H1 (cell line): ENCODE data around the gene TGFBI.

Experiments used
- EZH2 ChIP-seq: fragments of 200-600 bp; sonication (generic); IDR thresholded peaks from 2 replicates; pipeline ENCODE4 v1.7.1; 2012; ENCODE audit warnings: low read depth, mild to moderate bottlenecking, moderate library complexity, low read length, inconsistent platforms; ENCODE audit not compliant: severe bottlenecking
- JUND ChIP-seq: IDR thresholded peaks from 2 replicates; pipeline ENCODE4 v1.6.1; 2011; ENCODE audit warnings: mild to moderate bottlenecking, improper control_type of control experiment, low read length
- TCF12 ChIP-seq: IDR thresholded peaks from 2 replicates; pipeline ENCODE4 v1.6.1; 2011; ENCODE audit warnings: low read depth, mild to moderate bottlenecking, low read length
- TF ChIP-seq, protein P1 (sequence below), 3 experiments: IDR thresholded peaks; 1 replicate in 2 of 3; 2 replicates in 1 of 3; pipeline versions ENCODE4 v1.5.1 to v1.6.1; 2011; ENCODE audit warnings: low read length in 3 of 3, mild to moderate bottlenecking in 3 of 3, inconsistent platforms in 2 of 3, low read depth in 1 of 3, moderate library complexity in 1 of 3; ENCODE audit not compliant: insufficient read depth in 1 of 3; ENCODE audit errors: control extremely low read depth in 1 of 3

DNA sequence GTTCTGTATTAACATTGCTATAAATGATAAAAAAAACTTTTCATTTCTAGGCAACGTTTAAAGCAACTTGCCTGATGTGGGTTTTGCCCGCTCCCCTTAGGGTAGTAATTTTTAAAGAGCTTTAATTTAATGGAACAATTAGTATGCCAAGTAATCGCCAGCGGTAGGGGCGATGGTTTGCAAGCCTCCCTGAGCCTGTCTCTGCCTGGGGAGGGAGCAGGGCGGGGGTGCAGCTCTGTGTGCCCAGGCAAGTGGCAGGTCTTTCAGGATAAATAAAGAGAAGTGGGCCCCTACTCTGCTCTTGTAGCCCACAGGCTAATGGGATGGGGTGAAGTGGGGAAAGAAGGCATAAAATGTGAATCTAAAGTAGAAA, 13.8 kb upstream of the TGFBI start:
- no peak for TF ChIP-seq EZH2
- TF ChIP-seq, protein P1, sequence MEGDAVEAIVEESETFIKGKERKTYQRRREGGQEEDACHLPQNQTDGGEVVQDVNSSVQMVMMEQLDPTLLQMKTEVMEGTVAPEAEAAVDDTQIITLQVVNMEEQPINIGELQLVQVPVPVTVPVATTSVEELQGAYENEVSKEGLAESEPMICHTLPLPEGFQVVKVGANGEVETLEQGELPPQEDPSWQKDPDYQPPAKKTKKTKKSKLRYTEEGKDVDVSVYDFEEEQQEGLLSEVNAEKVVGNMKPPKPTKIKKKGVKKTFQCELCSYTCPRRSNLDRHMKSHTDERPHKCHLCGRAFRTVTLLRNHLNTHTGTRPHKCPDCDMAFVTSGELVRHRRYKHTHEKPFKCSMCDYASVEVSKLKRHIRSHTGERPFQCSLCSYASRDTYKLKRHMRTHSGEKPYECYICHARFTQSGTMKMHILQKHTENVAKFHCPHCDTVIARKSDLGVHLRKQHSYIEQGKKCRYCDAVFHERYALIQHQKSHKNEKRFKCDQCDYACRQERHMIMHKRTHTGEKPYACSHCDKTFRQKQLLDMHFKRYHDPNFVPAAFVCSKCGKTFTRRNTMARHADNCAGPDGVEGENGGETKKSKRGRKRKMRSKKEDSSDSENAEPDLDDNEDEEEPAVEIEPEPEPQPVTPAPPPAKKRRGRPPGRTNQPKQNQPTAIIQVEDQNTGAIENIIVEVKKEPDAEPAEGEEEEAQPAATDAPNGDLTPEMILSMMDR (IDR thresholded peaks at IDR 0.05; ENCODE audit: control extremely low read depth in 1 of 3, insufficient read depth in 1 of 3, low read depth in 1 of 3, low read length in 3 of 3): no peak
- no peak for TF ChIP-seq JUND
- TF ChIP-seq TCF12: no peak
